HG03571 (cell line): ENCODE measurements around the gene HAP1.
"Not testable (repeated sequence)": the region's sequence is repeated elsewhere in the genome, so short reads cannot be mapped to it uniquely, and the experiment has no call there.

ENCODE experiments used
- ATAC-seq: cut with Tn5 transposase; IDR thresholded peaks from one replicate; pipeline ENCODE4 v1.9.1; 2021; ENCODE audit not compliant: unreplicated experiment

The HAP1 gene

DNA sequence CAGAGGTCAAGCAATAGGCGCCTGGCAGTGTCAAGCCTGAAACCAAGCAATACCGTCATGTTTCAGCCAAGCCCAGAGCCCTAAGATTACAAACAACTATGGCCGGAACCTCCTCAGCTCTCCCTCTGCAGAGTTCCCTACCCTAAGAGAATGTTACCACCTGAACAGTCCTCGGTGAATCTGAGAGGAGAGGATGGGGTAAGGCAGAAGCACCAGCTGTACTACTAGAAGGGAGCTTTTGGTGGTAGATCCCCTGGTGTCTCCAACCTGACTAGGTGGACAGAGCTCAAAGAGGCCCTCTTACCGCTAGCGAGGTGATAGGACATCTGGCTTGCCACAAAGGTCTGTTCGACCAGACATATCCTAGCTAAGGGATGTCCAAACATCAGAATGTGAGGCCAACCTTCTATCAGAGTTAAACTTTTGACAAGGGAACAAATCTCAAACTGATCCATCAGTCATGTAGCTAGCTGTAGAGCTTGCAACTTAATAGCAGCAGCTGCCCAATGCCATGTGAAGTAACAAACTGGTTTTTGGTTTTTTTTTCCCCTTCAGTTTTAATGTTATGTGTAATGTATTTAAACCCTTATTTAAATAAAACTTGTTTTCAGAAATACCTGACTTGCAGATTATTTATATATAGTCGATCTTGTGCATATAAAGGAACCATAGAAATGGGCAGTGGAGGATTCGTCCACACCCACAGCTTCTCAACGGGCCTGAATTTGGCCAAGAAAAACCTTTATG lies 43.2 kb downstream of the HAP1 start:
- no peak for ATAC-seq

DNA sequence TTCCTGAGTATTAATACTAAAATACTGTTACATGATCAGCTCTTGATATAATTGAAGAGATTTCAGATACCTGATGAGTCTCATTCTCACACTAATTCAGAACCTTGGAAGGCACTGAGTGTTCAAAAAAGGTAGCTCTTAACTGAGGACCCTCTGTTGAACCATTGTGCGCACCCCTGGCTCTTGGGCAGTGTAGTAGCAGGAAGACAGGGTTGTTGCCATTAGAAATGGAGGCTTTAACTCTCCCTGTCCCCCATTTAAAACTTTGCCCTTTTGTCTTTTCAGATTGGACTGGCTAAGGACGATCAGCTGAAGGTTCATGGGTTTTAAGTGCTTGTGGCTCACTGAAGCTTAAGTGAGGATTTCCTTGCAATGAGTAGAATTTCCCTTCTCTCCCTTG lies 43.9 kb downstream of the HAP1 start:
- no peak for ATAC-seq

DNA sequence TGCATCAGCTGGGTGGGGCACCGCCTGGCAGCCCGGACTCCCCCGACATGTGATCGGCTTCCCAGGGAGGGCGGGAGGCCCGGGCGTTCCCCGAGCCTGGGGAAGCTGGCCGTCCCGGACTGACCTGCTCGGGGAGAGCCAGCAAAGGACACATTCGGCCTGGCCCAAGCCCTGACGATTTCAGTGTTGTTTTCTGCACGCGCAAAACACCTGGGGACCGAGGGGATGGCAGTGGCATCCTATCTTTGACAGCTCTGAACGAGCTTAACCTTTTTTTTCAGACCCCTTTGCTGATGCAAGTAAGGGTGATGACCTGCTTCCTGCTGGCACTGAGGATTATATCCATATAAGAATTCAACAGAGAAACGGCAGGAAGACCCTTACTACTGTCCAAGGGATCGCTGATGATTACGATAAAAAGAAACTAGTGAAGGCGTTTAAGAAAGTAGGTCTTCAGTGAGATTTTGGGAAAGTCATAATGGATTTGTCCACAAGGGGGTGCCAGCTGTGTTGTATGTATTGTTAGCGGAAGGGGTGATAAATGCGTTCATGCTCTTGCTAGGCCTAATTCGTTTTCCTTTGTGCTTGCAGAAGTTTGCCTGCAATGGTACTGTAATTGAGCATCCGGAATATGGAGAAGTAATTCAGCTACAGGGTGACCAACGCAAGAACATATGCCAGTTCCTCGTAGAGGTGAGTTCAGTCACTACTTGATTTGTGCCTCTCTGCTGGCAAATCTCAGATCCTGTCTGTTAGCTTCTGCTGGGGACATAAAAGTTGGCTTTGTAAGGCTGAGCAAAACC lies 44.7 kb downstream of the HAP1 start:
- ATAC-seq: no peak

DNA sequence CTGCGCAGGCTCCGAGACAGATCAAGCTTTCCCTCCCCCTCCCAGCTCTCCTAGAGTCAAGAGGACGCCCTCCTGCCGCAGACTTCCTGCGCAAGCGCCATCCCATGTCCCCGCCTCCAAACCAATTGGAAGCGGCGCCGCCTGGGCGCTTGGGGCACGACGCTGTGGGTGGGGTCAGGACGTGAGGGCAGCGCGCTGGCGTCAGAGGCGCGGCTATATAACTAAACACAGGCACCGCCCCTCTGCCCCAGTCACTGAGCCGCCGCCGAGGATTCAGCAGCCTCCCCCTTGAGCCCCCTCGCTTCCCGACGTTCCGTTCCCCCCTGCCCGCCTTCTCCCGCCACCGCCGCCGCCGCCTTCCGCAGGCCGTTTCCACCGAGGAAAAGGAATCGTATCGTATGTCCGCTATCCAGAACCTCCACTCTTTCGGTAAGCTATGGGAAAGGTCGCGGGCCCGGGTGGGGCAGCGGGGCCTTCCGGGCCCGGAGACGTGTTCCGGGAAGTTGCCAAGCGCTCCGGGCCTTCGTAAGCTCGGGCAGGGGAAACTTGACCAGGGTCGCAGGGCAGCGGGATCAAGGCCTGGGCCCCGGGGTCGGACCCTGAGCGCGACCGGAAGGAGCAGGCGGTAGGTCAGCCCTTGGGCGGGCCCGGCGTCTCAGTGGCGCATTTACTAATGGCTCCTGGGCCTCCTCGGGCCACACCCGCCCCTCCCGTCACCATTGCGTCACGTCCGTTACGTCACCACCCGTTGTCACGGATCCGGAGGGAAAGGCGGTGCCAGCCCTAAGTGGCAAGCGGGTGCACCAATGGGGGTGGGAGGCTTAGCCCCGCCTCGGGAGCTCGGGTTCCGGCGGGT lies 45.6 kb downstream of the HAP1 start, which contains the start of gene EIF1:
EIF1 (plus strand) TSS at position 245 of the 856 bp plus-strand sequence; CDS start at position 399, 154 bp downstream.
- peak; percentile 58 for ATAC-seq

DNA sequence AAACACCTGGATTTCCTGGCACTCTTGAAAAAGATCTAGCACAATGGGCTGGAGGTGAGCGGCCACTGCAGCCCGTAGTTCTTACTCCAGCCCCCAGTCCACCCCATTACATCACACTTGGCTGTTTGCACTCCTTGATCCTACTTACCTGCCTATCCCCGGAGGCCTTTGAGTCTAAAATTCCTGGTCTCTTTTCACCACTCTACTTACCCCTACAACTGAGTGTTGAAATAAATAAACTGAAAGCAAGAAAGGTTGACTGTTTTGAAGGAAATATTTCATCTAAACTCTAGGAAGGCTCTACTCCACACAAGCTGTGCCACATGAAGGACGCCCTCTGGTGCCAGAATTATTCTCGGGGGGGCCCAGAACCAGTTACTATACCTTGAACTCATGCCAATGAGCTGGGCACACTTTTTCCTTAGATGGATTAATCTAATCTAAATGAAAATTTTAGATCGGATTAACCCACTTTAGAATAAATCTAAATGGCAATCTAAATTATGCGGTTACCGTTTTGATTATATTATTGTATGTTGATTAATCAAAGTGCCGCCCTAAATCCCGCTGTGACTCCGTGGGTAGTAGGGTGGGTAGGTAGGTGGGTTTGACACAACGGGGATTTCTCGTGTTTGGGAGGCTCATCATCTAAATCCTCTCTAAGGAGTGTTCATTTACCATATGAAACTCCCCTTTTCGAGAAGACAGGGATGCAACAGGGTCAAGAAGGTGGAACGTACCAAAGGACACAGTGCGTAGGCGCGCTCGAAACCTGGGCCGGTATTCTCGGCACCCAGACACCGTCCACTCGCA lies 46.4 kb downstream of the HAP1 start:
- ATAC-seq: no peak

DNA sequence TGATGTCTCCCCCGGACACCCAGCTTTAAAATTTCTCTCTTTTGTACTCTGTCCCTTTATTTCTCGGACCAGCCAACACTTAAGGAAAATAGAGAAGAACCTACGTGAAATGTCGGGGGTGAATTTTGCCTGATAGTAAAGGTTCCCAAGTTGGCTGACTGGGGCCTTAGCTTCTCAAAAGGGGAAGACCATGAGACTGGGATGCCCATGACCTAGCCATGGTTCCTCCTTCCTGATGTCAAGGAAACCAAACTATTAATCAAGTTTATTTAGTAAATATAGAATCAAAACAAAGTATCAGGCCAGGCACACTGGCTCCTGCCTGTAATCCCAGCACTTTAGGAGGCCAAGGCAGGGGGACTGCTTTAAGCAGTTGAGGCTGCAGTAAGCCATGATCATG lies 48.2 kb downstream of the HAP1 start:
- no peak for ATAC-seq

DNA sequence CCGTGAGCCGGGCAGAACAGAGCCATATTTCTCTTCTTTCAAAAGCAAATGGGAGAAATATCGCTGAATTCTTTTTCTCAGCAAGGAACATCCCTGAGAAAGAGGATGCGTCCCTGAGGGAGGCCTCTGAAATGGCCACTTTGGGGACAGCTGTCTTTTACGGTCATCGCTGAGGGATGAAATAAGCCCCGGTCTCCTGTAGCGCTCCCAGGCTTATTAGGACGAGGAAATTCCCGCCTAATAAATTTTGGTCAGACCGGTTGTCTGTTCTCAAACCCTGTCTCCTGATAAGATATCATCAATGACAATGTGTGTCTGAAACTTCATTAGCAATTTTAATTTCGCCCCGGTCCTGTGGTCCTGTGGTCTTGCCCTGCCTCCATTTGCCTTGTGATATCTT lies 48.7 kb downstream of the HAP1 start:
- not testable (repeated sequence) for ATAC-seq

DNA sequence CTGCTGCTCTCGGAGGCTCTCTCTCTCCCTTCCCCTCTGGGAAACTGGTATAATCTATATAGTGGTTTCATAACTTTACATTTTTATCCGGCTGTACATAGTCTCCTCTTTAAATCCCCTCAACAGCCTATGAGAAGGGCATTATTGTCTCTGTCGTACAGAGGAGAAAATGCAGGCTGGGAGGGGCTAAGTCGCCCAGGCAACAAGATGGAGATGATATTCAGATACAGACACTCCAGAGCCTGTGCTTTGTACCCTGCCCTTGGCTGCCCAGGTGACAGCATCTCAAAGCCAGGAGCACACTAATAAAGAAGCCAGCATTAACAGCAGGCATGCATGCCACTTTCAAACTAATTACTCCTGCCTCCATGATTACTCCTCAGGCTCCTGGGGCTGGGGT lies 50.4 kb downstream of the HAP1 start:
- ATAC-seq: no peak

DNA sequence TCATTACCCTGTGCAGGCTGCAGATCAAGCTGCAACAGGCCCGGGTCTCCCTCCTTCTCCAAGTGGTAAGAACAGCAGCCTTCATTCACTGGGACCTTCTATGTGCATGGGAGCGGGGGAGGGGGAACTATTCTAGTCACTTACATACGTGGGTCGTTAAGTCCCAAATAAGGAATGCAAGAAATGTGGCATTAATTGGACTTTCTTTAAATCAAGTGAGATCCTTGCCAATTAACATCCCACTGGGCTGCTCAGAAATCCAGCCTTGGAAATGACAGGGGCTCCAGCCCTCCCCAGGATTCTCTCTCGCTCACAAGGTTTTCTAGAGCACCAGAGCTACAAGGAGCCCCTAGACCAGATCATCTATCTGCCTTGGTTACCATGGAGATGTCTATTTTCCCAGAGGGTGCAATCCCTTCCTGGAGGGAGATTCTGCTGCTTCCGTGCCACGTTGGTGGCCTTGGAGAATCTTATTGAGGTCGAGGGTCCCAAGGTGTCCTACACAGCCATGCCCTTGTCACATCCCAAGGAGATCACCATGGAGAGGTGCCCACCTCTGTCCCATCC lies 50.9 kb downstream of the HAP1 start:
- no peak for ATAC-seq

DNA sequence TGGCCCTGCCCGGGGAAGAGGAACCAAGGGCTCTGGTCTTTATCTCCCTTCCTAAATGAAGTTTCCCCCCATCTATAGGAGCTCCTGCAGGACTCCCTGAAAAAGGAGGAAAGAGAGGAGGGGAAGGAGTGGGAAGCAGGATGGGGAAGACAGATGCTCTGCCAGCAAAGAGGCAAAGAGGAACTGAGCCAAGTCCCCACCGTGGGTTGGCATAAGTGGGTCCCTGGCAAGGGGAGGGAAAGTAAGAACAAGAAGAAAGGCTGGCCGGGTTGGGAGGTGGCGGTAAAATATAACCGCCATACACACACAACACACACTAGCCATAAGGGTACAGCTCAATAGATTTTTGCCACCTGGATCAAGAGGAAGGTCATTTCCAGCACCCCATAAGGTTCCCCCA lies 51.8 kb downstream of the HAP1 start:
- no peak for ATAC-seq

DNA sequence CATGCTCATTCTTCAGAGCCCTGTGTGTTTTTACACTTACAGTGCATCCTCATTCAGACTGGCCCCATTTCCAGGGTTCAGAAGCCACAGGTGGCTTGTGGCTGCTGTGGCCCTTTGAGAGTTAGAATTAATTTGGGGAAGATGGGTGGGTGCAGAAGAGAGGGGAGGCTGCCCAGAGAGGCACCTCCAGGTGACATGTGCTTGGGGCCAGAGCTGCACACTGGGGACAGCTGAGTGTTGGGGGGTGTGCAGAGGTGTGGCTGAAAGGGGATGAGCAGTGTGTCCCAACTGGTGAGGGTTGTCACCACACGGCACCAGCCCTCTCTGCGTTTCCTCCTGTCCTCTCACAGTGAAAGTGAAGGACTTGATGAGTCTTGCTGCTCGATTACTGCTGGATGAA lies 52.7 kb downstream of the HAP1 start:
- no peak for ATAC-seq

DNA sequence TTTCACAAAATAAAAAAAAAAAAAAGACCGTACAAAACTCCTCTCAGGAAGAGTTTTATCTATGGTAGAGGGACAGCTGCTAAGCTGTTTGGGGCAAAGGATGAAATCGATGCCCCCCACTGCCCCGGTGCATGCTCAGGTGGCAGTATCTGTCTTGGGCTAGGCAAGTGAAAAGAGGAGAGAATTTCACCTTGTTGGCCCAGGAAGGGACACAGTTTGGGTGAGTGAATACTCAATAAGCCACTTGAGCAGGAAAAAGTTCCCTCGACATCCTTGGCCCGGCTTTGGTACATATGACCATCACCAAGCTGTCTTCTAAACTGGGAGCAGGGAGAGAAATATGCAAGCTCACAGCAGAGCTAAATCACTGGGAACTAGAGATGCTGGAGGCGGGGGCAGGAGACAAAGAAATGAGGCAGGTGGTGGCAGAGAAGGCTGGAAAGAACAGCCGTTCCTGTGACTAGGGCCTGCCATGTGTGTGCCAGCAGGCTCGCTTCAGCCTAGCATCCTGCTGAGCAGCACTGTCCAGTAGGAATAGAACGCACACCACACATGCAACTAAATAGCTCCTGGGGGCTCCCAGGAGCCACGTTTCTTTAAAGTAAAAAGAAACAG lies 53.9 kb downstream of the HAP1 start:
- no peak for ATAC-seq

DNA sequence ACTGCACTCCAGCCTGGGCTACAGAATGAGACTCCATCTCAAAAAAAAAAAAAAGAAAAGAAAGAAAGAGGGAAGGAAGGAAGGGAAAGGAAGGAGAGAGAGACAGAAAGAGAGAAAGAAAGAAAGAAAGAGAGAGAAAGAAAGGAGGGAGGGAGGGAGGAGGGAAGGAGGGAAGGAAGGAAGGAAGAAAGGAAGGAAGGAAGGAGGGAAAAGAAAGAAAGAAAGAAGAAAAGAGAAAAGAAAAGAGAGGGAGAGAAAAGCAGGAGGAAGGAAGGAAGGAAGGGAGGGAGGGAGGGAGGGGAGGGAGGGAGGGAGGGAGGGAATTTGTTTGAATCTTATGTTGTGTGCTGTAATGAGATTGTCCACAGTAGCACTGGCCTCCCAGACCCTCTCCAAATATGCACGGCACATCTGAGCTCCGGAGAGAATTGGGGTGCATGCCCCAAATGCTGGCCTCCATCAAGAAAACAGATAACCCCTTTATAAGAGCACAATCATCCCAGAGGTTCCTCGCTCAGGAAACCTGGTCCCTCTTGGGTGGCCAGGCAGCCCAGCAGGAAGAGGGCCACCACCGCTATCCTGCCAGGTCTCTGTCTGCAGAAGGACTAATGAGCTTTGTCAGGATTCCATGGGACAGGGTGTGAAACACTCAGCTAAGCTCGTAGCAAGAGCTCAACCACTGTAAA lies 54.6 kb downstream of the HAP1 start:
- ATAC-seq: no peak

DNA sequence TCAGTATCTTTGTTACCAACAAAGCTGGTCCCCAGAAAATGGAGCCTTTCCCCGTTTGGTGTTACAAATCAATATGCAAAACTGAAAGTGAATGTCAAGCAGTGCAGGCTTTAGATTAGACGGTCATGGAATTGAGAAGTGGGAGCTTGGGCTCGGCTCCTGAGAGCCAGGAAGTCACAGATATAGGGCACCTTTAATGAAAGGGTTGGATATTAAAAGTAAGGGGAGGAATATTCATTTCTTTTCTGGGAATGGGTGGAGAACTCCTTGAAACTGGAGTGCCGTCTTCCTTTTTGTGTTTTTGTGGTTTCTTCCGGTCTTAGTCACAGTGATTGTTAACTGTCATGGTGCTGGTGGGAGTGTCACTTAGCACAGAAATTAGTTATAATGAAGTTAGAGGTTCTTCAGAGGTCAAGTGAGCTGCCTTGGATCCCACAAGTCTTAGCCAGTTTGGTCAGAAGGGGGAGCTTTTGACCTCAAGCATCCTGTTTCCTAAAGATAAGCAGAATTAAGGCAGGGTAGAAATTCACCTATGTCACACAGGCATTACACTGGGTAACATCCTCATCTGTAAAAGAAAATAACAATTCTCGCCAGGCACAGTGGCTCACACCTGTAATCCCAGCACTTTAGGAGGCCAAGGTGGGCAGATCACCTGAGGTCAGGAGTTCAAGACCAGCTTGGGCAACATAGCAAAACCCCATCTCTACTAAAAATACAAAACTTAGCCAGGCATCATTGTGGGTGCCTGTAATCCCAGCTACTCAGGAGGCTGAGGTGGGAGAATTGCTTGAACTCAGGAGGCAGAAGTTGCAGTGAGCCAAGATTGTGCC lies 55.3 kb downstream of the HAP1 start:
- peak; percentile 63 for ATAC-seq

DNA sequence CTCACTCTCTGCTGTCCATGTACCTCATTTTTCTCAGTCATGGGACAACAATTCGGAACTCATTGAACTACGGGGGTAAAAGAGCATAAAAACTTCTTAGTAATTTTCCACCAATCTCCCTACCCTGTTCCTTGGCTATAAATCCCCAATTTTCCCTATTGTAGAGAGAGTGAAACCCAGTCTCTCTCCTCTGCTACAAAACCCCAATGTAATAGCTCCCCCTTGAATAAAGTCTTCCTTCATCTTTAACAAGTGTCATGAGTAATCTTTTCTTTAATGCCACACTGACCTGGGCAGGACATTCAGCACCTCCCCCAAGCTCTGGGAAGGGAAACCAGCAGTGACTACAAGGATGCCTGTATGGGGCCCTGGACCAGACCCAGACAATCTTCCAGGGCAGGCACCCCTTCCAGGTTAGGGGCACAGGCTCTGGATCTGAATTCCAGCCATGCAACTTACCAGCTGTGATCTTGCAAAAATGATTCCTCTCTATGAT lies 56.0 kb downstream of the HAP1 start:
- peak; percentile 5 for ATAC-seq

DNA sequence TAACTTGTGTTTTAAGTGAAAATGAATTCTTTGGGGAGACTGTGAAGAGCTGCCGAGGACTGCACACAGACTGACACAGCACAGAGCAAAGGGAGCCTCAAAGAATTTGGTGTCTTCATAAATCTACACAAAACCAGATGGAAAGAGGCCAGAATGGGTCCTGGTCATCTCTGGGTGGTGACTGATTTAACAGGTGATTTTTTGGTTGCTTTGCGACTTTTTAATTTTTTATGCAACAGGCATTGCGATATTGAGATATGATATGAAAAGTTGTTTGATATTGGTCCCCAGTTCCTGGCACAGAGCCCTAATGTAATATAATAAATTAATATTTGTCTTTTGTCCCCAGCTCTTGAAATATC lies 58.4 kb downstream of the HAP1 start:
- no peak for ATAC-seq

DNA sequence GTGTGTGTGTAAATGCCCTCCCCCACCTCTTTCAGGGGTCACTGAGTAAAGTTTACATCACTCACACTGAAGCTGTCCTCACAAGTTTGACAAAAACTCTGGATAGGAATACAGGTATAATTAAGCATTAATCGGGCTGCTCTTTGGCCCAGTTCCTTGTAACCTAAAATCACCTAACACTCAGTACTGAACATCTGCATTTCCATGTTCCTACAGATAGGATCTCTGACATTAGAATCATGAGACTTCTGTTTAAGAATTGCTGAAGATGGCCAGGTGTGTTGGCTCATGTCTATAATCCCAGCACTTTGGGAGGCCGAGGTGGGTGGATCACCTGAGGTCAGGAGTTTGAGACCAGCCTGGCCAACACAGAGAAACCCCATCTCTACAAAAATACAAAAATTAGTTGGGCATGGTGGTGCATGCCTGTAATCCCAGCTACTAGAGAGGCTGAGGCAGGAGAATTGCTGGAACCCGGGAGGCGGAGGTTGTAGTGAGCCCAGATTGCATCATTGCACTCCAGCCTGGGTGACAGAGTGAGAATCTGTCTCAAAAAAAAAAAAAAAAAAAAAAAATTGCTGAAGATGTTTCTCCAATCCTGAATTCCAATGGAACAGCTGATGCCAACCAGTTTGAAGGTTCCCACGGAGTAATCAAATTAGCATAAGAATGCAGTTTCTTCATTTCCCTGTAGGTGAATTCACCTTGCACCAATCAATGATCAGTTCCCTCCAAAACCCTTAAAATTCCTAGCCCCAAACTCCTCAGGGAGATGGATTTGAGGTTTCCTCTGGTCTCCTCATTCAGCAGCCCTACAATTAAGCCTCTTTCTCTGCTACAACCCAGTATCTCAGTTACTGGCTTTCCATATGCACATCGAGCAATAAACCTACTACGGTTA lies 59.0 kb downstream of the HAP1 start:
- not testable (repeated sequence) for ATAC-seq
